ENCODE results near the gene RIOX2. TPM values are rescaled to one million over a fixed set of nuclear protein-coding genes. Genes with fewer than 3 reads are reported as not detected.

RIOX2 gene
- total and polyA plus RNA-seq, 2 of the 13 experiments (the other 11 are each of a cell fraction or from before 2014, with no cell fraction given) = 19.9 to 43.3 TPM

GRCh38 chr3:97970156-97970555 is 2.1 kb downstream of the RIOX2 start (continued):
- no peak for TF ChIP-seq ZNF703 (CRISPR knock-in tag; IDR thresholded peaks at IDR 0.05; ENCODE audit: borderline replicate concordance)
- no peak for TF ChIP-seq ZKSCAN8 (CRISPR knock-in tag; IDR thresholded peaks at IDR 0.05; ENCODE audit: borderline replicate concordance)
- TF ChIP-seq SIN3B (IDR thresholded peaks at IDR 0.05; ENCODE audit: low read length) = no peak
- TF ChIP-seq TEF (CRISPR knock-in tag; IDR thresholded peaks at IDR 0.05) = no peak
- TF ChIP-seq FIP1L1 (IDR thresholded peaks at IDR 0.05; ENCODE audit: borderline replicate concordance, insufficient read depth, low read depth, low read length) = no peak
- TF ChIP-seq ZNF205 (CRISPR knock-in tag; IDR thresholded peaks at IDR 0.05) = no peak

GRCh38 chr3:97969541-97969940 is 2.7 kb downstream of the RIOX2 start:
- CTCF ChIA-PET (ENCODE audit: low intra/inter-chr PET ratio, low total read pairs) = no interaction called here
- H3K4me2 ChIP-seq (ENCODE audit: low read depth, low read length) = peak overlapping the region; percentile 98; the same call in 1 of the 2 replicates
- BruUV-seq (replicated peaks) = no TSS peak
- peaks cover 55% of the 10 kb centered on the region for H3K4me1 ChIP-seq (ENCODE audit: insufficient read depth, low read length)
- no peak overlapping the region for H3K27ac ChIP-seq (ENCODE audit: extremely low read length, insufficient read depth, low read length)
- H4K20me1 ChIP-seq (ENCODE audit: insufficient read depth, low read length) = no peaks in the 10 kb centered on the region
- H3K79me2 ChIP-seq (ENCODE audit: insufficient read depth, low read length) = peaks cover 65% of the 10 kb centered on the region
- H3K36me3 ChIP-seq (replicated peaks in 1 of 2; ENCODE audit: control insufficient read depth in 1 of 2, insufficient read depth in 2 of 2, low read length in 2 of 2) = peaks cover 6 to 24% of the 10 kb centered on the region in 2 experiments; a peak in 3 of 5 replicates
- in situ Hi-C loops (cut with HindIII; ENCODE audit: extremely low pct_ligation_motif_present, low pct_unique_long_range_greater_than_20kb) = no loop called here
- DNase-seq (ENCODE audit: low spot score) (no peak), FAIRE-seq (no peak), ATAC-seq (no peak)
- H3K9me3 ChIP-seq (ENCODE audit: low read length) = no peaks in the 10 kb centered on the region
- no peak overlapping the region for H3K4me3 ChIP-seq (replicated peaks in 1 of 3; ENCODE audit: insufficient read depth in 1 of 3, low read depth in 2 of 3, low read length in 3 of 3)
- no peak overlapping the region for H3K9ac ChIP-seq (ENCODE audit: insufficient read depth, low read depth, low read length)
- 75% methylated on average over 2 of the region's 5 CpGs for WGBS (ENCODE audit: low lambda C conversion rate)
- intact Hi-C loops (cut with micrococcal nuclease; ENCODE audit: unreplicated experiment) = no loop called here
- H3K27me3 ChIP-seq (ENCODE audit: control insufficient read depth in 1 of 2, insufficient read depth in 2 of 2, low read length in 2 of 2) = no peaks in the 10 kb centered on the region; a peak in 1 of 5 replicates
- H2AFZ ChIP-seq (ENCODE audit: low read length) = no peak overlapping the region
- POLR2A ChIA-PET = no interaction called here
- no peak for TF ChIP-seq PBX2 (CRISPR knock-in tag; IDR thresholded peaks at IDR 0.05)
- no peak for TF ChIP-seq MED8 (CRISPR knock-in tag; IDR thresholded peaks at IDR 0.05; ENCODE audit: insufficient replicate concordance)
- TF ChIP-seq MEF2D (CRISPR knock-in tag; IDR thresholded peaks at IDR 0.05) = no peak
- TF ChIP-seq ZNF281 (CRISPR knock-in tag; IDR thresholded peaks at IDR 0.05; ENCODE audit: borderline replicate concordance) = no peak
- no peak for TF ChIP-seq SKIL (CRISPR knock-in tag; IDR thresholded peaks at IDR 0.05; ENCODE audit: borderline replicate concordance)
- no peak for TF ChIP-seq DNMT1 (CRISPR knock-in tag; IDR thresholded peaks at IDR 0.05)

Data from HepG2 (cell line).